Loucy (cell line): ENCODE data around the gene ASB10.

Source experiments
- EZH2phosphoT487 ChIP-seq: fragments of 200-600 bp; IDR thresholded peaks from 2 replicates; pipeline ENCODE4 v1.6.1; 2018; ENCODE audit warnings: antibody characterized with exemption, mild to moderate bottlenecking, moderate library complexity, borderline replicate concordance
- TF ChIP-seq, protein P1 (sequence below): fragments of 200-600 bp; sonication (generic); conservative IDR thresholded peaks from 2 replicates; pipeline ENCODE4 v1.5.1; 2014; ENCODE audit warnings: mild to moderate bottlenecking, antibody characterized with exemption, low read length

- TF ChIP-seq, protein P1, sequence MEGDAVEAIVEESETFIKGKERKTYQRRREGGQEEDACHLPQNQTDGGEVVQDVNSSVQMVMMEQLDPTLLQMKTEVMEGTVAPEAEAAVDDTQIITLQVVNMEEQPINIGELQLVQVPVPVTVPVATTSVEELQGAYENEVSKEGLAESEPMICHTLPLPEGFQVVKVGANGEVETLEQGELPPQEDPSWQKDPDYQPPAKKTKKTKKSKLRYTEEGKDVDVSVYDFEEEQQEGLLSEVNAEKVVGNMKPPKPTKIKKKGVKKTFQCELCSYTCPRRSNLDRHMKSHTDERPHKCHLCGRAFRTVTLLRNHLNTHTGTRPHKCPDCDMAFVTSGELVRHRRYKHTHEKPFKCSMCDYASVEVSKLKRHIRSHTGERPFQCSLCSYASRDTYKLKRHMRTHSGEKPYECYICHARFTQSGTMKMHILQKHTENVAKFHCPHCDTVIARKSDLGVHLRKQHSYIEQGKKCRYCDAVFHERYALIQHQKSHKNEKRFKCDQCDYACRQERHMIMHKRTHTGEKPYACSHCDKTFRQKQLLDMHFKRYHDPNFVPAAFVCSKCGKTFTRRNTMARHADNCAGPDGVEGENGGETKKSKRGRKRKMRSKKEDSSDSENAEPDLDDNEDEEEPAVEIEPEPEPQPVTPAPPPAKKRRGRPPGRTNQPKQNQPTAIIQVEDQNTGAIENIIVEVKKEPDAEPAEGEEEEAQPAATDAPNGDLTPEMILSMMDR: no peak
- TF ChIP-seq EZH2phosphoT487: no peak
Observed at GRCh38 chr7:151141311-151141854, 45.7 kb downstream of the ASB10 start.
